ENCODE measurements around the gene NUDT2.
A peak's percentile ranks its signal among the peaks of the same experiment; 100 is the strongest.

GRCh38 chr9:34337403-34337802, 8.0 kb downstream of the NUDT2 start:
- TF ChIP-seq CTCF (conservative IDR thresholded peaks at IDR 0.05; ENCODE audit: low read length): peak; percentile 53; the same call in 1 of the 2 replicates
- TF ChIP-seq EZH2phosphoT487 (IDR thresholded peaks at IDR 0.05; ENCODE audit: borderline replicate concordance, low read depth, low read length): no peak
